ENCODE data around the gene BAX.

DNA sequence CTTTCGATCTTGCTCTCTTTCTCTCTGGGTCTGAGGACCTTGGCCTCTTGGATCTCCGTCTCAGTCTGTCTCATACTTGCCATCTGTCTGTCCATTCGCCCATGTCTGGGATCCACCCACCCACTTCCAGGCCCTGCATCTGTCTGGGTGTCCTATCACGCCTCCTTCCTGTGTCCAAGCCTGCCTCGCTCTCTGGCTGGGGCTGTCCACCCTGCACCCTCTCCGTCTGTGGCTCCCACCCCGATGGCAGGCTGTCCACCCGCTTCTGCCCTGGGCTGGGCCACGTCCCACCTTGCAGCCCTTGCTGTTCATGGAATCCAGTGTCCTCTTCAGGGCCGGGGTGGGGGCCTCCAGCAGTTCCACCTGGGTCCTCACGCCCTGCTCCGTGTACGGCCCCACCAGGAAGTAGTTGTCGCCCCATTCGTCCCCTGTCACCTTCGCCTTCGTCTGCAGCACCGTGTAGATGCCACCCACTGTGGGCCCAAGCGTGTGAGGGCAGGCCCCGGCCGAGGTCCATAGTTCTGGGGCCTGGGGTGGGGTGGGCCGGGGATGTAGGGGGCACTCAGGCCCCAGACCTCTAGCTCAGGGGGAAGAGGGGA, 36.4 kb downstream of the BAX start:
- TF ChIP-seq CTCF (IDR thresholded peaks at IDR 0.05): no peak
- no peak for TF ChIP-seq RCOR1 (IDR thresholded peaks at IDR 0.05; ENCODE audit: low read depth, low read length)
- TF ChIP-seq EP300 (IDR thresholded peaks at IDR 0.05): no peak
- no peak for TF ChIP-seq MAFK (IDR thresholded peaks at IDR 0.05; ENCODE audit: partially characterized antibody)
